Small intestine (tissue), 7 donors: ENCODE results near the gene FMO2. TPM values are rescaled to one million over a fixed set of nuclear protein-coding genes. Genes with fewer than 3 reads are reported as not detected.

Experiments used
- DNase-seq, 2 donors: peaks; one replicate each; pipeline versions ENCODE4 v3.0.0 to v3.0.0-alpha.2; 2013
- FAIRE-seq: peaks from 2 replicates; lab custom pipeline; 2012; peaks lifted over from hg19 to GRCh38; lab: Jason Lieb, UNC
- H3K27ac ChIP-seq, 3 donors: one replicate each; pipeline ENCODE4 v1.5.1; 2013; ENCODE audit warnings: low read length in 2 of 3, mild to moderate bottlenecking in 2 of 3, control low read depth in 1 of 3, inconsistent platforms in 1 of 3, low read depth in 1 of 3, moderate library complexity in 1 of 3
- H3K27me3 ChIP-seq, 3 donors: one replicate each; pipeline ENCODE4 v1.6.1; 2013; ENCODE audit warnings: low read length in 3 of 3, inconsistent platforms in 1 of 3; ENCODE audit not compliant: control insufficient read depth in 3 of 3, insufficient read depth in 3 of 3
- H3K36me3 ChIP-seq, 3 donors: one replicate each; pipeline ENCODE4 v1.6.1; 2013; ENCODE audit warnings: low read length in 3 of 3, inconsistent platforms in 1 of 3, low read depth in 1 of 3, mild to moderate bottlenecking in 1 of 3, moderate library complexity in 1 of 3; ENCODE audit not compliant: control insufficient read depth in 3 of 3, insufficient read depth in 2 of 3
- H3K4me1 ChIP-seq, 3 donors: one replicate each; pipeline ENCODE4 v1.6.1; 2013; ENCODE audit warnings: low read length in 2 of 3, inconsistent platforms in 1 of 3, low read depth in 1 of 3, mild to moderate bottlenecking in 1 of 3, moderate library complexity in 1 of 3; ENCODE audit not compliant: control insufficient read depth in 3 of 3, insufficient read depth in 2 of 3
- H3K4me3 ChIP-seq, 3 donors: one replicate each; pipeline ENCODE4 v1.5.1; 2013; ENCODE audit warnings: low read length in 3 of 3, control low read depth in 1 of 3, inconsistent platforms in 1 of 3, low read depth in 1 of 3, mild to moderate bottlenecking in 1 of 3, moderate library complexity in 1 of 3
- H3K9me3 ChIP-seq, 2 donors: one replicate each; pipeline ENCODE4 v1.6.1; 2013; ENCODE audit warnings: low read depth in 1 of 2, low read length in 1 of 2; ENCODE audit not compliant: control insufficient read depth in 2 of 2, insufficient read depth in 1 of 2
- WGBS, 3 donors: extraction: QIAGEN DNeasy Blood & Tissue Kit; methylation state at CpG; one replicate each; pipeline ENCODE4 v1.1.7; 2013; 5-methylcytosine and 5-hydroxymethylcytosine counted together
- polyA plus RNA-seq, 4 donors: library from polyadenylated mRNA; stranded (reverse) in 3 of 4; unstranded in 1 of 4; fragments of 200-250 nt in 3 of 4; fragments of 120-200 nt in 1 of 4; gene quantifications; one replicate each; pipeline versions ENCODE4 v1.2.1 to v1.2.3, GENCODE V29; 2013
- donor health status: healthy with polysubstance abuse.
- donor health status: control.
- donor health status: control.
- donor health status: Bipolar disorder and iron deficiency.
- donor health status: healthy.

Gene FMO2
- polyA plus RNA-seq, 4 donors = 0.06 to 1.6 (median 0.65) TPM

DNA sequence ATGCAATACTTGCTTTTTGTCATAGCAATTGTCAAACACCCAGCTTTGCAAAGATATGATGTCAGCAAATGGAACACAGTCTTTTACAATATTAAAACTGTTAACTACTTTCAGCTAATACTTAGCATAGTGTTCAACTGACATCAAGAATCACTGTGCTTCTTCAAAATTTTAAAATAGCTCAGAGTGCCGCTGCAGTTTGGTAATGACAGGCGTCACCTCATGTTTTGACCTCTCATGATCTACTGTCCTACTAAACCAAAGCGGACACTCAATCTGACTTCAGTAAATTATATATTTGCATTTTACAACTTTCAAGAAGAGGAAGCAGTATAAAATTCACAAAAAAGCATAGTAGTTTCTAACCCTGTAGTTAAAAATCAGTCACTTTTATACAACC, 65.2 kb downstream of the FMO2 start:
- Histone ChIP-seq H3K4me3 (peak overlapping the region in 1 of 3 donors; percentile 43), H3K9me3 (no peaks in the 10 kb centered on the region)
- 89 to 93% (median 90%) methylated on average over 3 of the region's 3 CpGs for WGBS, 3 donors

DNA sequence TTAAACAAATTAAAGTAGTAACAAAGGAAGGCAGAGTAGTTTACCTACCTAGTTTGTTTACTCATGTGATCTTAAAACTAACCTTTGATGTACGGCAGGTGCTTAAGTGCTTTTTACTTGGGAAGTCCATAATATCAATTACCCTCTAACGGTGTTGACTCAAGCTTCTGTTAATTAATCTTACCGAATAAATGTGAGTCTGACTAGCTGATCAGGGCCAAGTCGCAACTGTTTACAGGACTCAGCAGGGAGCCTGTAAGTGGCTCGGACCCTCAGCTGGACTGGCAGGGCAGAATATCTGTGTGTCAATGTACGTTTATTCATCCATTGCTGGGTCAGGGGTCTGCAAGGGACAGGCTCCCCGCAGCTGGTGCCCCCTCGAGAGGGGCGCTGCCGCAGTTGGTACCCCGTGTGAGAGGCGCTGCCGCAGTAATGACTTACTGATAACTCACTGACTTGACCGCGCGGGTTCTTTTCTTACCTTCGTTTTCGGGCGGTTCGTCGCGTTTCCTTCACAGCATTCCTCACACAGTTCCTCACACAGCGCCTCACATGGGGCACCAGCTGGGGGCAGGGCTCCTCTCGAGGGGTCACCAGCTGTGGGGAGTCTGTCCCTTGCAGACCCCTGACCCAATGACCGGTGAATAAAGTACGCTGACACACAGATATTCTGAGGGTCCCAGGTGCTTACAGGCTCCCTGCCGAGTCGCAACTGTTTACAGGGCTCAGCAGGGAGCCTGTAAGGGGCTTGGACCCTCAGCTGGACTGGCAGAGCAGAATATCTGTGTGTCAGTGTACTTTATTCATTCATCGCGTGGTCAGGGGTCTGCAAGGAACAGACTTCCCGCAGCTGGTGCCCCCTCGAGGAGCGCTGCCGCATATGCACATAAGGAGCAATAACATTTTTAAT, 66.2 kb downstream of the FMO2 start:
- H3K27ac ChIP-seq = peak overlapping the region in 2 of 3 donors; percentile 70
- peaks cover 2 to 48% (median 2%) of the 10 kb centered on the region in 3 donors for H3K4me1 ChIP-seq
- FAIRE-seq (no peak), DNase-seq (peak; percentile 43 to 71)
- peak overlapping the region; percentile 33 to 69 (median 36) for H3K4me3 ChIP-seq
- H3K36me3 ChIP-seq = no peaks in the 10 kb centered on the region
- no peaks in the 10 kb centered on the region for H3K9me3 ChIP-seq
- no peaks in the 10 kb centered on the region for H3K27me3 ChIP-seq
- WGBS, 3 donors = 2 to 4% (median 4%) methylated on average over 34 of the region's 34 CpGs

More for the DNA sequence above, 65.2 kb downstream of the FMO2 start:
- peaks cover 0 to 40% (median 2%) of the 10 kb centered on the region in 3 donors for H3K4me1 ChIP-seq
- FAIRE-seq (no peak), DNase-seq (no peak)
- H3K36me3 ChIP-seq = no peaks in the 10 kb centered on the region
- no peaks in the 10 kb centered on the region for H3K27me3 ChIP-seq
- peak overlapping the region in 1 of 3 donors; percentile 70 for H3K27ac ChIP-seq

DNA sequence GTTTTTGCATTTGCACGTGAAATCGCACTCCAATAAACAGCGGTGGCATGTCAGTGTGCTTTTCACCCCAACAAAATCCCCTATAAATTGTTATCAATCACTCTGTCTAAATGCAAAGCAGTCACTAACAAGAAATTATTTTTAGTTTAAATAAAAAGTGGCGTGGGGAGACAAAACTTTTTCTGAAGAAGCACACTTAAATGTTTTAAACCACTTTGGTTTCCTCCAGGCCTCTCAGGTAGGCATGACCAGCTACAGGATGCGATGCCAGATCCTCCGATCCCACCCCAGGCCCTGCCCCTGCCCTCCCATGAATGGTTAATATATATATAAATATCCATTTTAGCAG, 66.8 kb downstream of the FMO2 start:
- DNase-seq (no peak), FAIRE-seq (no peak)
- Histone ChIP-seq H3K27me3 (no peaks in the 10 kb centered on the region), H3K36me3 (no peaks in the 10 kb centered on the region), H3K27ac (peak overlapping the region in 2 of 3 donors; percentile 70), H3K4me1 (peaks cover 2 to 55% (median 2%) of the 10 kb centered on the region in 3 donors), H3K4me3 (peak overlapping the region in 2 of 3 donors; percentile 36 to 69), H3K9me3 (no peaks in the 10 kb centered on the region)
- 22 to 30% (median 27%) methylated on average over 6 of the region's 6 CpGs for WGBS, 3 donors

DNA sequence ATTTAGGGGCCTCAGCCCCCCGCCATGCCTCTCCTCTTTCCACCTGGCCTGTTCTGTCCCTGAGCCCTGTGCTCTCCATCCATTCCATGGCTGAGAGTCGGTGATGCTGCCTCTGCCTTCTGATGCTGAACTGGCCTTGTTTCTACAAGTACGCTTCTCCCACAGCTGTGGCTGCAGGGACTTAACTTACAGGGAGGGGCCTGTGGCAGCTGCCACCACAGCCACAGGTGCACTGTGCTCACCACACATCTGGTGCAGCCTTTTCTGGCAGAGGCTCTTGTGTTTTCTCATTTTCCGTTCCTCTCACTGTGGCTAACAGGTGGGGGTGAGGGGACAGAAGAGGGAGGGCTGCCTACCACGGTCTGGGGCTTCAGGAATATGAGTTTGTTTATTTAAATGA, 67.4 kb downstream of the FMO2 start:
- FAIRE-seq (no peak), DNase-seq (peak; percentile 12 to 37)

DNA sequence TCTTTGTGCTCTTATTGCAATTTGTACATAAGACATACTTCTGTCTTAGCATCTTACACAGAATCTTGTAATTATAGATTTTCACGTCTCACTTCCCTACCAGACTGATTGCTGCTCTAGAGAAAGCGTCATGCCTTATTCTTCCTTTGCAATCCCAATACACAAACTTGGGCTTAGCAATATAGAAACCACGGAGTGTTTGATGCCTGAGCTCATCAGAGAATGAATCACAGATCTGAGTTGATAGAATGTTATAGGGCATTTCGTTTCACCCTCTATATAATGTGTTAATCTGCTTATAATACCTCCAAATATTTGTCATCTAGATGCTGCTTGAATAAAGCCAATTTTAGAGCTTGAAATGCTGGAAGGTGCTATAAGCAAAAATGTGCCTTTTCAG, 69.8 kb downstream of the FMO2 start:
- Histone ChIP-seq H3K9me3 (no peaks in the 10 kb centered on the region), H3K4me1 (peaks cover 2 to 66% (median 2%) of the 10 kb centered on the region in 3 donors), H3K27ac (peak overlapping the region in 1 of 3 donors; percentile 88), H3K27me3 (no peaks in the 10 kb centered on the region), H3K4me3 (no peak overlapping the region), H3K36me3 (peaks cover 0 to 8% (median 0%) of the 10 kb centered on the region in 3 donors)
- DNase-seq (peak; percentile 31 to 42), FAIRE-seq (no peak)
- WGBS, 3 donors = 22 to 53% (median 36%) methylated on average over 4 of the region's 4 CpGs

More for the DNA sequence above, 67.4 kb downstream of the FMO2 start:
- H3K4me1 ChIP-seq = peaks cover 2 to 56% (median 2%) of the 10 kb centered on the region in 3 donors
- no peaks in the 10 kb centered on the region for H3K36me3 ChIP-seq
- peak overlapping the region in 1 of 3 donors; percentile 70 for H3K27ac ChIP-seq
- WGBS, 3 donors = 28 to 52% (median 29%) methylated on average over 5 of the region's 5 CpGs
- no peaks in the 10 kb centered on the region for H3K9me3 ChIP-seq
- H3K4me3 ChIP-seq = no peak overlapping the region
- H3K27me3 ChIP-seq = no peaks in the 10 kb centered on the region

DNA sequence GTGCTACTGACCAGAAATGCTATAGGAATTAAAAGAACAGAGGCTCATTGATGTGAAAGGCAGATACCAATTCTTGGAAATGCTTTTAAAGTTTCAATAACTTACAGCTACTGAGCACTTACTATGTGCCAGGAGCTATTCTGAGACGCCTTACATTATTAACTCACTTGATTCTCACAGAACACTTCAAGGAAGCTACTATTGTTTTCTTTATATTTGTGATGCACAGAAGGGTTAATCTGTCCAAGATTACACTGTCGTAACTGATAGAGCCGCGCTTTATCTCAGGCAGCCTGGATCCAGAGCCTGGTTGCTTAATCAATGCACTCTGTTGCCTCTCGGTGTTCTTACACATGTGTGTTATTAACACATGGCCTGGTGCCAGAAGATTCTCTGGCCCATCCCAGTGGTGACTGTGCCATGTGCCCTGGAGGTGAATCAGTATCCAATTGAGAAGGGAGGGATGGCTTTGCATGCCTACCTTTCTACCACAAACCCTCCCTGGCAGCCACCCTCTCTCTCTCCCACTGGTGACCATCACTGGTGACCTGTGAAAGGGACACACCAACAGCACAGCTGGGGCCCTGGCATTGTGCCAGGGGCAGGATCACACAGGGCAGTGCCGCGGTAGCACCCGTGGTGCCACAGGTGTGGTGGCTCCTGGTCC, 72.0 kb downstream of the FMO2 start:
- WGBS, 3 donors = 6 to 51% (median 23%) methylated on average over 8 of the region's 8 CpGs
- no peak for FAIRE-seq

DNA sequence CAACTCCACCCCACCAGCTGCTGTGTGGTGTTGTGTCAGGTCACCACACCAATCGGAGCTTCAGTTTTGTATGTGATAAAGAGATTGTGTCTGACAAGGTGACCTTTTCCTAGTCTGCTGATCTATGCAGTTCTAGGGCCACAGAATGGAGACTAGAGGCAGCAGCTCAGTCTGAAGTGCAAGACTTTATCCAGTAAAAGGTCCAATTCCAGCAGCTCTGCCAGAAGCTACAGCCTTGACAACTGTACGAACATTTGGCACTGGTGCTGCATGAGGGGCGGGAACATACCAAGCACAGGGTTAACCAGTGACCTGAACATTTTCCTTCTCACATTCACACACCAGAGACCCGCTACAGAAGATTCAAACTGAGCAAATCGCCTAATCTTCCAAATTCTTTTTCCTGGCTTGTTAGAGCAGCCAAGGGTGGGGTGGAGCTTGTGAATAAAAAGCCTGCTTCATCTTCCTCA, 72.5 kb downstream of the FMO2 start:
- H3K27ac ChIP-seq = peak overlapping the region; percentile 22 to 91 (median 61)
- peaks cover 0 to 8% (median 0%) of the 10 kb centered on the region in 3 donors for H3K36me3 ChIP-seq
- DNase-seq (no peak), FAIRE-seq (no peak)
- no peak overlapping the region for H3K4me3 ChIP-seq
- no peaks in the 10 kb centered on the region for H3K27me3 ChIP-seq
- peaks cover 0 to 57% (median 2%) of the 10 kb centered on the region in 3 donors for H3K4me1 ChIP-seq
- WGBS, 3 donors = 25 to 56% (median 40%) methylated on average over 5 of the region's 5 CpGs
- H3K9me3 ChIP-seq = no peaks in the 10 kb centered on the region

More for the DNA sequence above, 72.0 kb downstream of the FMO2 start:
- DNase-seq = peak; percentile 94 to 98
- H3K36me3 ChIP-seq = peaks cover 0 to 8% (median 0%) of the 10 kb centered on the region in 3 donors
- no peak overlapping the region for H3K4me3 ChIP-seq
- peaks cover under 1 to 63% (median 2%) of the 10 kb centered on the region in 3 donors for H3K4me1 ChIP-seq
- H3K27me3 ChIP-seq = no peaks in the 10 kb centered on the region
- H3K9me3 ChIP-seq = no peaks in the 10 kb centered on the region
- peak overlapping the region; percentile 22 to 91 (median 61) for H3K27ac ChIP-seq

DNA sequence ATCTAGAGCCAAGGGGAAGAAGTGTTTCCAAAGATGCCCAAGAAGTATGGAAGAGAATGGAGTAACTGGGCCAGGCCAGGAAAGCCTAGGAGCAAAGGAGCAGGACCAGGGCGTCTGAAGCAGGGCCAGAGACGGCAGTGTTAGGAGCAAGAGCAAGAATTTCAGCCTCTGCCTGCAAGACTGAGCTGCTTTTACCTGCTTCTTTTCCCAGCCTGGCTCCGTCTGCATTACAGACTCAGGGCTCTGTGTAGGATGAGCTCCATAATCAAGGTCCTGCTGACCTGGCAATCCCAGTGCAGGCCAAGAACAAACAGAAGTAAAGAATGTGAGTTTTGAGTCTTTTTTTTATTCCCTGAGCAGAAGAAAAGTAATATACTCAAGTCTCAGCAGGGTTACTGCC, 73.3 kb downstream of the FMO2 start:
- 83 to 93% (median 86%) methylated on average over 3 of the region's 3 CpGs for WGBS, 3 donors
- no peak for FAIRE-seq
- peaks cover 0 to 51% (median 2%) of the 10 kb centered on the region in 3 donors for H3K4me1 ChIP-seq

More for the DNA sequence above, 73.3 kb downstream of the FMO2 start:
- Histone ChIP-seq H3K4me3 (no peak overlapping the region), H3K9me3 (no peaks in the 10 kb centered on the region), H3K27ac (peak overlapping the region in 1 of 3 donors; percentile 91), H3K36me3 (peaks cover 0 to 10% (median 0%) of the 10 kb centered on the region in 3 donors), H3K27me3 (no peaks in the 10 kb centered on the region)
- no peak for DNase-seq
